Endothelial cell of umbilical vein (primary cell): ENCODE data around the gene HSD17B10.

ENCODE experiments used
- EZH2 ChIP-seq: IDR thresholded peaks from 2 replicates; pipeline ENCODE4 v1.6.1; 2012; ENCODE audit warnings: borderline replicate concordance, low read depth, mild to moderate bottlenecking, moderate library complexity, low read length, inconsistent platforms; ENCODE audit not compliant: severe bottlenecking
- FOS ChIP-seq: IDR thresholded peaks from 2 replicates; pipeline ENCODE4 v1.6.1; 2011; ENCODE audit warnings: mild to moderate bottlenecking, low read length, moderate library complexity, borderline replicate concordance; ENCODE audit not compliant: insufficient read depth
- GATA2 ChIP-seq: IDR thresholded peaks from 2 replicates; pipeline ENCODE4 v1.7.0; 2011; ENCODE audit warnings: low read depth, mild to moderate bottlenecking, moderate library complexity, mixed read lengths, low read length; ENCODE audit not compliant: insufficient read length, insufficient read depth
- JUN ChIP-seq: IDR thresholded peaks from 2 replicates; pipeline ENCODE4 v1.6.1; 2011; ENCODE audit warnings: borderline replicate concordance, low read depth; ENCODE audit not compliant: insufficient read length, insufficient read depth
- POLR2A ChIP-seq: IDR thresholded peaks from 2 replicates; pipeline ENCODE4 v1.6.1; 2012; ENCODE audit warnings: low read depth, mild to moderate bottlenecking, control low read depth, low read length
- POLR2AphosphoS5 ChIP-seq: IDR thresholded peaks from 2 replicates; pipeline ENCODE4 v1.6.1; 2012; ENCODE audit warnings: low read depth, mild to moderate bottlenecking, control low read depth, low read length, moderate library complexity; ENCODE audit not compliant: insufficient read depth
- TF ChIP-seq, protein P1 (sequence below), 2 donors: IDR thresholded peaks; 1 replicate in 1 of 2; 2 replicates in 1 of 2; pipeline ENCODE4 v1.5.1; 2011; ENCODE audit warnings: low read length in 2 of 2, mild to moderate bottlenecking in 2 of 2, moderate library complexity in 2 of 2, control low read depth in 1 of 2, inconsistent platforms in 1 of 2, low read depth in 1 of 2; ENCODE audit not compliant: insufficient read depth in 1 of 2; ENCODE audit errors: extremely low read depth in 1 of 2
- TF ChIP-seq, protein P2 (sequence below): IDR thresholded peaks from 2 replicates; pipeline ENCODE4 v1.6.1; 2011; ENCODE audit not compliant: insufficient read depth, insufficient read length

DNA sequence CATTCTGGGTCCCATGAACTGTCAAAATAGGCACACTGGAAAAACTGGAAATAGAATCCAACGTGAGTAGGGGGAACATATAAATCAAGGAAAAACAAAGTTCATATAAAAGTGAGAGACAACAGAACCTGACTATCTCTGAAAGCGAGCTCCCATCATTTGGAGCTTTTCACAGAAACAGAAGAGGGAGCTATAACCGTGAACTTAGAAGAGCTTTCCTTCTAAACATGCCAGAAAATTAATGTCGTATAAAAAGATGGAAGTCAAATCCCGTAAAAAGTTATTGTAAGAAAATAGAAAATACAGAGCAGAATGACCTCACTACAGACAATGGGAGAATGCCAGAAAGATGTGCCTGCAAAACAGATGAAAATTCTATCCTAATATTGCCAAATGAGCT, 23.9 kb upstream of the HSD17B10 start:
- TF ChIP-seq, protein P1, sequence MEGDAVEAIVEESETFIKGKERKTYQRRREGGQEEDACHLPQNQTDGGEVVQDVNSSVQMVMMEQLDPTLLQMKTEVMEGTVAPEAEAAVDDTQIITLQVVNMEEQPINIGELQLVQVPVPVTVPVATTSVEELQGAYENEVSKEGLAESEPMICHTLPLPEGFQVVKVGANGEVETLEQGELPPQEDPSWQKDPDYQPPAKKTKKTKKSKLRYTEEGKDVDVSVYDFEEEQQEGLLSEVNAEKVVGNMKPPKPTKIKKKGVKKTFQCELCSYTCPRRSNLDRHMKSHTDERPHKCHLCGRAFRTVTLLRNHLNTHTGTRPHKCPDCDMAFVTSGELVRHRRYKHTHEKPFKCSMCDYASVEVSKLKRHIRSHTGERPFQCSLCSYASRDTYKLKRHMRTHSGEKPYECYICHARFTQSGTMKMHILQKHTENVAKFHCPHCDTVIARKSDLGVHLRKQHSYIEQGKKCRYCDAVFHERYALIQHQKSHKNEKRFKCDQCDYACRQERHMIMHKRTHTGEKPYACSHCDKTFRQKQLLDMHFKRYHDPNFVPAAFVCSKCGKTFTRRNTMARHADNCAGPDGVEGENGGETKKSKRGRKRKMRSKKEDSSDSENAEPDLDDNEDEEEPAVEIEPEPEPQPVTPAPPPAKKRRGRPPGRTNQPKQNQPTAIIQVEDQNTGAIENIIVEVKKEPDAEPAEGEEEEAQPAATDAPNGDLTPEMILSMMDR (IDR thresholded peaks at IDR 0.05; ENCODE audit: extremely low read depth in 1 of 2, insufficient read depth in 1 of 2, low read depth in 1 of 2, low read length in 2 of 2), result no peak
- no peak for TF ChIP-seq POLR2A
- TF ChIP-seq EZH2, result no peak
- TF ChIP-seq GATA2, result no peak
- TF ChIP-seq, protein P2, sequence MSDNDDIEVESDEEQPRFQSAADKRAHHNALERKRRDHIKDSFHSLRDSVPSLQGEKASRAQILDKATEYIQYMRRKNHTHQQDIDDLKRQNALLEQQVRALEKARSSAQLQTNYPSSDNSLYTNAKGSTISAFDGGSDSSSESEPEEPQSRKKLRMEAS, result no peak
- no peak for TF ChIP-seq FOS
- no peak for TF ChIP-seq POLR2AphosphoS5
- TF ChIP-seq JUN, result no peak
